IPS-11a (cell line): Measurements from ENCODE around the gene CARD19.
"Not testable (repeated sequence)": the region's sequence is repeated elsewhere in the genome, so short reads cannot be mapped to it uniquely, and the experiment has no call there.

ENCODE experiments used
- H3K4me3 ChIP-seq: one replicate; pipeline ENCODE4 v1.5.1; 2013; ENCODE audit warnings: low read depth, low read length, control low read depth

Gene CARD19

GRCh38 chr9:93129691-93130500, 33.9 kb downstream of the CARD19 start:
- H3K4me3 ChIP-seq = no peak overlapping the region

DNA sequence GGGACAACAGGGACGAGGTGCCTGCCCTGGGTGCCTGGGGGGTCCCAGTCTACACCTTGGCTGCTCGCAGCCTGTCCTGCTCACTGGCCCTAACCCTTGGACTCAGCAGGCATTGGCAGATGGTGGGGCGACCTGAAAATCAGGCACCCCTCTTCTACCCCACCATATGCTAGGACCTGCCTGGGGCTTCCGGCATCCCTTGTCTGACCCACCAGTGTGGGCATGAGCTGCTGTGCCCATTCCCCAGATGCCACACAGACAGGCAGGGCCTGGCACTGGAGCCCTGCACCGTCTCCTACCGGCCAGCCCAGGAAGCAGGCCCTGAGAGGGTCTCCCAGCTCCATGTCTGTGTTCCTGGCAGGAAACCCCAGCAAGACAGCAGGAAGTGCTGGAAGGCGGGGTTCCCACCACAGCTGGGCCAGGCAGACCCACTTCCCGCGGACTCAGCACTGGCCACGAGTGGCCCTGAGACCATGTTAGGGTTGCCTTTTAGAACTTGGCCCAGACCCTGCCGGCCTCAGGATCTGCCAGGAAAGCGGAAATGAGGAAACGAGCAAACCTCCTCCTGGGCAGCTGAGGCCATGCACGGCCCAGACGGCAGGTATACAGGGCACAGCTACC, 35.0 kb downstream of the CARD19 start:
- no peak overlapping the region for H3K4me3 ChIP-seq

DNA sequence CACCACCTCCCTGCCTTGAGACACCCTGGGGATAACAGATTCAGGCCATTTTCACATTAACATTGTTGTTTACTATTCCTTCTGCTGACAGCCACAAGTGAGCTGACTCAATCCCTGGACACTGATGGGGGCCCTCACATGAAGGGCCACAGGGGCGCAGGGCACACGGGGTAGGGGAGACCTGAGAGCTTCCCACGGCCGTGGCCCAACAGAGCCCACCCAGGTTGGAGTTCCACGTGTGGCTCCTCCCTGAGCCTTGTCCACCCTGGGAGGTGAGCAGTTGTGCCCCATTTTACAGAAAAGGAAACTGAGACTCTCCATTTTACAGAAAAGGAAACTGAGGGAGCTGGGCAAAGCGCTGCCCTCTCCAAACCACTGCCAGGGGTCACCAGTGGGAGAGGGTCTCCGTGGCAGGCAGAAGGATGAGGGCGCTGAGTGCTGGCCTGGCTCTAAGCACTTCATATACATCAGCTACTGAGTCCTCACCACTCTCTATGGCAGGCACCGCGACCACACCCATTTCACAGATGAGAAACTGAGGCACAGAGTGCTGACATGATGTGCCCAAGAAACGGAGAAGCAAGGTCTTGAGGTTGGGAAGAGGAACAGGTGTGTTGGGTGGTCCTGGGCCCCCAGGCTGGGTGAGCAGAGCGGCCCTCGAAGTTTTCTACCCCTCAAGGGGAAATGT, 35.7 kb downstream of the CARD19 start:
- no peak overlapping the region for H3K4me3 ChIP-seq

GRCh38 chr9:93132287-93132927, 36.4 kb downstream of the CARD19 start:
- H3K4me3 ChIP-seq = no peak overlapping the region

DNA sequence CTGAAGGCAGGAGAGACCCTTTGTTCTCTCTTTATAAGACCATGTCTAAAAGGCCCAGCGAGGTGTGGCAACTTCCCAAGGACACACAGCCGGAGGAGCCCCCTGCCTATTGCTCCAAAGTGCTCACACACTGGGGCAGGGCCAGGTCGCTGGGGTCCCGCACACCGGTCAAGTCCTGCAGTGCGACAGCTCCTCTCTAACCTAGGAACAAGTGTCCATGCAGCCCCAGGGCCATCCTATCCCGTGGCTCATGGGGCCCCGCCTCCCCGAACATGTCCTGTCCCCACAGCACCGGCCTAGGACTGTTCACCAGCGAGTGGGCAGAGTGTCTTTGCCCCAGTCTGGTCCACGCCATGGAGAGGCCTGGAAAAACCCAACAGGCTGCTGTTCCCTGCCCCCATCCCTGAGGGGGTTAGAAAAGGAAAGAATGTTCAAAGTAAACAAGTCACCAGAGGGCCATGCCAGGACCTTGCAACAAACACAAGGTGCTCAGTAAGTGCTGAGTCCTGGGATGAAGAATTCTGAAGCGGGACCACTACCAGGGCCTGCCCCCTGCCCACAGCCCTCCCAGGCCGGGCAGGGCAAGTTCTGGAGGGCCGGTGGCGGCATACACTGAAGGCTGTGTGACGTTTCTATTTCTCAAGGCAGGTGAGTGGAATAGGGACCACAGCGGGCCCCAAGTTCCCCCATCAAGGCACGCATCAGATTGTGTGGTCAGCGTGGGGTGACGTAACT, 37.1 kb downstream of the CARD19 start:
- peak overlapping the region; percentile 60 for H3K4me3 ChIP-seq

GRCh38 chr9:93133681-93134014, 37.6 kb downstream of the CARD19 start:
- peak overlapping the region; percentile 60 for H3K4me3 ChIP-seq

GRCh38 chr9:93134015-93134739, 38.2 kb downstream of the CARD19 start, which contains the start of gene NINJ1:
TSS of gene NINJ1 (minus strand) at chr9:93134251. CDS start at chr9:93134217, 34 bp downstream.
- peak within 1 kb of the TSS; percentile 60 for H3K4me3 ChIP-seq

DNA sequence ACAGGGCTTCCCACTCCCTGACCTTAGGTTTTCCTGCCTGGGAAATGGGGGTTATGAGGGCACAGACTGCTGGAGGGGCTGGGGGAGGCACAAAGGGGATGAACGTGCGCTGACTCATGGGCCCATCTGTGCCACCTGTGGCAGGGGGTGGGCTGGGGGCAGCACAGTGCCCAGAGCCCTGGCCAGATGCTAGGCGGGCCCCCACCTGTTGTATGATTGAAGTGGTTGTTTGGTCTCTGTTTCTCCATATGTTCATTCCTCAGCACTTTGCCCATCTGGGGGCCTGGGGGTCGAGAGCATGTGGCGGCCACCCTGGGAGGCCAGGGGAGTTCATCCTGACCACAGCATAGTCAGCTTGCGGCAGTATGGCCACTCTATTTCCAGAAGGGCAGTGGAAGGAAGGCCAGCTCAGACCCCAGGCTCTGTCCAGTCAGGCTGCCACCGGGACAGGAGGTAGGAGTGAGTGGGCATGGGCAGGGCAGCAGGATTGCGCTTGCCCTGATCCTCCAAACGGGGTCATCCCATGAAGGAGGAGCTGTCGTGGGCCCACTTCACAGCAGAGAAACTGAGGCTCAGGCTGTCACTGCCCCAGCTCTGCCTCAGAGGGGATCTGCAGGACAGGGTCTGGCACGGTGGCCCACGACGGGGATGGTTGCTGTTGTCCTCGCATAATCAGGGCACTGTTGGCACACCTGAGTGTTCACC, 38.9 kb downstream of the CARD19 start:
- H3K4me3 ChIP-seq = peak overlapping the region; percentile 56

- H3K4me3 ChIP-seq = no peak overlapping the region
Measured at GRCh38 chr9:93136011-93136440, 40.0 kb downstream of the CARD19 start.

DNA sequence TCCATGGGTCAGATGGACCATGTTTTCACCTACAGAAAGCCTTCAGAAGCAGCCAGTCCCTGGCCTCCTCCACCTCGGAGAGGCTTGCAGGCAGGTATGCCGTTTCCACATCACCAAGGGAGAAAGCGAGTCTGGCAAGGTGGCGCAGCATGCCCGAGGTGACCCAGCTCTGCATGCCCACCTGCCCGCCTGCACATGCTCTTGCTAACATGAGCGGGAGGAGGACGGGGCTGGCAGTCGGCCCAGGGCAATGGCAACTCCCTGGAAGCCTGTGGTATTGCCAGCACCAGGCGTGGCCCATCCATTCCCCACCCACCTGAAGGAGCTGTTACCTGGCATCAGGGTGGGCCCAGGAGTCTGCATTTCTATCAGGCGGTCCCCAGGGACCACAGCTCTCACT, 41.3 kb downstream of the CARD19 start:
- H3K4me3 ChIP-seq = no peak overlapping the region

DNA sequence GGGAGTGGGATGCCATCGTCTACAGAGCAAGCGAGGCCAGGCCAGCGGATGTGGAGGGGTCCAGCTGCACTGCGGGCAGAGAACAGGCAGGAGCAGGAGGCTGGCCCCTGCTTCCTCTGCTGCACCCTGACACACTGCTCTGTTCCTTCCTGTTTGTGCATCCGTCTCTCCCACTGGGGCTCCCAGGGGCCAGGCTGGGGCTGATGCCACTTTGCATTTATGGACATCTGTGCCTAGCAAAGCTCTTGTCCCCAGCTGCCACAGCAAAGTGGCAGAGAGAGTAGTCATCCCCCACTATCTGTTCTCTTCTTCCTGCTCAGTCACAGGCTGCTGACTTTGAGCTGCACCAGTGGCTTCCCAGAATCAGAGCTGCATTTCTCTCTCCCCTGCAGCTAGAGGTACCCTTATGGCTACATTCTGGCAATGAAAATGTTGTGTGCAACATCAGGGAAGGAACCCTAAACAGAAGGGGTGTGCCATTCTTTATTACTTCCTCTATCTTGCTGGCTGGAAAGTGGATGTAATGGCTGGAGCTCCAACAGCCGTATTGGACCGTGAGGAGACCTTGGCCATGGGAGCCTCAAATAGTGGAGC, 42.3 kb downstream of the CARD19 start:
- no peak overlapping the region for H3K4me3 ChIP-seq

GRCh38 chr9:93139365-93140182, 43.6 kb downstream of the CARD19 start:
- H3K4me3 ChIP-seq = no peak overlapping the region

DNA sequence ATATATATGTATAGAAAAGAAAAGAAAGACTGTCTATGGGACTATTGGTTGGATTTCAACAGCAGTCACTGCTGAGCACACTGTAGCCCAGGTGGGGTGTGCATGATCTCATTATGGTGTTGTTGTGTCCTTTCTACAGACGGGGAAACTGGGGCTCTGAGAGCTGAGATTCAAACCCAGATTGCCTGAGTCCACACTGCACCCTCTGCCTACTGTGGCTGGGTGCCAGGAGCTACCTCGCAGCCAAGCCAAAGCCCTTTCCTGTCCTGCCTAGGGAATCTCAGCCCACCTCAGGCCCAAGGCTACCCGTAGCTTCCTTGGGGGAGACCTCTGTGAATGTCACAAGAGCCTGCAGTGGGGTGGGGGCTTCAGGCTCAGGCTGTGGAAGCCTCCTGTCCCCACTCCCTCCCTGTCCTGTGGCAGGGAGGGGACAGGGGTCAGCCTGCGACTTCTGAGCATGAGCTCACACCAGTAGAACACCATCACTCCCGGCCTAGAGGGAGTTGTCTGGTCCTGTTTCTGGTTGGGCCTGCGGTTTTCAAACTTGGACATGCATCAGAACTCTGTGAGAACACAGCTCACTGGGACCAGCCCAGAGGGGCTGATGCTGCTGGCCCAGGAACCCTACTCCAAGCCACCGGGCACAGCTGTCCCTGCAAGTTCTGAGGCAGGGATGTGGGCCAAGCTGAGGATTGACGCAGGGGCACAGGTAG, 45.9 kb downstream of the CARD19 start:
- no peak overlapping the region for H3K4me3 ChIP-seq

DNA sequence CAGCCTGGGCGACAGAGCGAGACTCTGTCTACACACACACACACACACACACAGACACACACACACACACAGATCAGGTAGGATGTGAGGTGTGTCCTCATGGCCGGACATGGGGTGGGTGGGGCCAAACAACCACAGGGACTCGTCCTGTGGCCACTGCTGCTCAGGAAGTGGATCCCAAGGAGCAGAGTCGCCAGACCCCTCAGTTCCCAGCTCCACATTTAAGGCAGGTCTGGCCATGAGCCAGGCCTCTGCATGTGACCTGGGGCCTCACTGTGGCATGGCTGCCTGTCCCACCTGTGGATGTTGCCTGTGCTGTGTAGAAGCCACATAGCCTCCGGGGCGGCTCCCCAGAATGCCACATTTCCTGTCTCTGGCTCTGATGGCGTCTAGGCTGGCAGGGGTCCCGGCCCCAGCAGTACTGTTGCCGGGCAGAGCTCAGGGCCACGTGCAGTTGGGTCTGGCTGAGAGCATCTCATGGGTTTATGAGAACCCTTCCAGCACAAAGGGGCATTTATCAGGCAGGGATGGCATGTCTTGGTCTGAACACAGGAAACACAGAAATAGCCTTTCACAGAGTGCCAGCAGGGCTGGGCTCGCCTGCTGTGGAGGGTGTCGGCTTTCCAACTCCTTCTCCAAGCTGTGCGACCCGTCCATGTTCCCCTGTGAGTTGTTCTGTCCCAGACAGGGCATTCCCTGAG, 48.0 kb downstream of the CARD19 start:
- no peak overlapping the region for H3K4me3 ChIP-seq

- not testable (repeated sequence) for H3K4me3 ChIP-seq
Measured at GRCh38 chr9:93146696-93147095, 50.7 kb downstream of the CARD19 start.

GRCh38 chr9:93147632-93148031, 51.6 kb downstream of the CARD19 start:
- no peak overlapping the region for H3K4me3 ChIP-seq

DNA sequence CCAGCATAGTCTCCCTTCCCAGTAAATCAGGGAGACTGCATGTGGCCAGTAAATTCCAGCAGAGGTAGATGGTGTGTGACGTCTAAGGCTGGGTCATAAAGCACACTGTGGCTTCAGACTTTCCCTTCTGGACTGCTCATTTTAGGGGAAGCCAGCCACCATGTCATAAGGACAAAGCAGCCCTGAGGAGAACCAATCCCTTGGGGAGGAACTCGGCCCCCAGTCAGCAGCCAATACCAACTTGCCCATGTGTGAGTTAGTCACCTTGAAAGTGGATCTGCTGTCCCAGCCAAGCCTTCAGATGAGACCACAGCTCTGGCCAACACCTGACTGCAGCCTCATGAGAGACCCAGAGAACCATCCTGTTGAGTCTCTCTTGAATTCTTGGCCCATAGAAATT, 52.7 kb downstream of the CARD19 start:
- no peak overlapping the region for H3K4me3 ChIP-seq
